Raji (cell line): ENCODE results near the gene NIPAL3.

Experiments
- POLR2A ChIP-seq: IDR thresholded peaks from 2 replicates; pipeline ENCODE4 v1.6.1; 2011; ENCODE audit warnings: low read depth, low read length, control low read depth; ENCODE audit not compliant: insufficient read depth

The NIPAL3 gene

DNA sequence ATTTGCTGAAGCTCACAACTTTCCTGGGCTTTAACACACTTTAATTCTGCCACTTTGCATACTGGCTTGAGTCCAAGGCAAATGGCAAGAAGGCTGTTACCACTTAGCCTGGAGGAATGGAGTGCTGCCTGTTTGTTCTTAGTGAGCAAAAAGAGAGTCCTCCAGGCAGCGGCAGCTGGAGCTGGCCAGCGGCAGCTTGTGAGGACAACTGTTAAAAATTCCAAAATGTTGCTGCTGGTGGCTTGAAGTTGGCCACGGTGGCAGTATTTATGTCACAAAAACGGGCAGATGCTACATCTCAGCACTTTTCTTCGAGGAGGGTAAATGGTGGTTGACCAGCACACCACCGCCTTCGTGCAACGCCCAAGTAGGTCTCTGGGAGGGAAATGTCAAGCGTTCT lies 29.4 kb upstream of the NIPAL3 start:
- TF ChIP-seq POLR2A, result no peak

DNA sequence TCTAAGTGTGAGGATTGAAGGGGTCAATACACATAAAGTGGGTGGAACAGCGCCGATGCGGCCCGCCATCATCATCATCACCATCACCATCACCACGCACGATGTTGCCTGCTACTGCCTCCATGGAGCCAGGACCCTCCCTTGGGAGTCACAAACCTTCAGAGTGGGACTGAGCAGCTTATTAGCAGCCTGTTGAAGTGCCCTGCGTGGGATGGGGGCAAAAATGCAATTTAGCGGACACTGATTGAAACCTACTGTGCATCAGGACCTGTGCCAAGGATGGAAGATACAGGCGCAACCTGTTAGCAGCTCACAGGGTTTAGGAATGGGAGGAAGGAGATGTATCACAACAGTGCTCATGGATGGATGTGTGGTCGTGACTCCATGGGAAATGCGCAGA lies 28.7 kb upstream of the NIPAL3 start:
- TF ChIP-seq POLR2A, result no peak

DNA sequence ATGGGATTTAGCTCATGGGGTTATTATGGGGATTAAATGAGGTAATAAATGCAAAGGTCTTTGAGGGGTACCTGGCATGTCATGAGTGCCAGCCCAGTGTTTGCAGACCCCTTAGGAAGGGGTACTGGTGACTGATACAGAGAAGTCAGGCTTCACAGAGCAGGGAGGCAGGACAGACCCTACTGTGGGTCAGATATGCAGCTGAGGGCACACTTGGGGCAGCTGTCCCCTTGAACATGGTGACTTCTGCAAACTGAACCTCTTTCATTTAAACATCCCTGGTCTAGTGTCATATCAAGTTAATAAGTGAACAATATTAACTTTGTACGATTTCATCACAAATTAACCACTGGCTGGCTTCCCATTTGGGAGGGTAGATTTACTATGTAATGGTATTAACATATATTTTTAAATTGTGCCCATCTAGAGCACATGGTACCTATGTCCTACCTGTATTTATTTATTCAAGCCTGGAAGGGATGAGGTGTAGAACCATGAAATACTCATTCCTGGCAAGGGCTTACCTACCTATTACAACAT lies 27.9 kb upstream of the NIPAL3 start:
- TF ChIP-seq POLR2A, result no peak

DNA sequence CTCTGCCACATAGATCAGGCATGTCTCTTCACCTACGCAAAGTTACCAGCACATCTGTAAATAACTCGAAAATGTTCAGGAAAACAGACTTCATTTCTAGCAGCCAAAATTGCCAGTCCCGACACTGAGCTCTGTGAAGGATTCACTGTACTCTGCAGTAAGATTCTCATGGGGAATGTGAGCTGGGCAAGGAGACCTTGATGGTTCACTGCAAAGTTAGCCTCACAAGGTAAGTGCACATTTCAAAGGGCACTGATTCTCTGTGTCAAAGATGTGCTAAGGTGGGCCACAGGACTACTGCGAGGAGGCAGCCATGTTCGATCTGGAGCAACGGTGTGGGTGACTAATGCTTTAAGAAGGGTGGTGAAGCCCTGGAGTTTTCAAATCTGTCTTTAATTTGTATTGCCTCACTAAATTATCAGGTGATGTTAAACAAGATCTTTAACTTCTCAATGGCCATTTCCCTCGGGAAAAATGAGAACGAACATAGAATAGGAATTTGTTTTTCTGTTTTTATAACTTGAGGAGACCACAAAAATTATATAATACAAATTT lies 27.2 kb upstream of the NIPAL3 start:
- no peak for TF ChIP-seq POLR2A

DNA sequence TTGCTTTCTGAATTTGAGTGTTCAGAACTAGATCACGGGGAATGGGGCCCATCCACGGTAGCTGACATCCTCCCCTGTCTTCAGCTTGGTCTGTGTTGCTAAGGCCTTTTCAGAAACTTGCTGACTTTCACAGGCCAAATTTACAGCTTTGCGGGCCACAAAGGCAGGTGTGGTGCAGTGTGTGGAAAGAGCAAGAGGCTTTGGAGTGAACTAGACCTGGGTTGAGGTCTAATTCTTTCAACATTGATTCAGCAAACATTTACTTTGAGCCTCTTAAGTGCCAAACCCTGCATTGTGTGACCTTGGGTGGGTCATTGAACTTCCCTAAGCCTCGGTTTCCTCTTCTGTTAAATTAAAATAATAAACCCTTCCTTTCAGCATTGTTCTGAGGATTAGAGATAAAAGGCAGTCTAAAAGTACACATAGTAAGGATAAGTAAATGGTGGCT lies 26.3 kb upstream of the NIPAL3 start:
- TF ChIP-seq POLR2A, result no peak

DNA sequence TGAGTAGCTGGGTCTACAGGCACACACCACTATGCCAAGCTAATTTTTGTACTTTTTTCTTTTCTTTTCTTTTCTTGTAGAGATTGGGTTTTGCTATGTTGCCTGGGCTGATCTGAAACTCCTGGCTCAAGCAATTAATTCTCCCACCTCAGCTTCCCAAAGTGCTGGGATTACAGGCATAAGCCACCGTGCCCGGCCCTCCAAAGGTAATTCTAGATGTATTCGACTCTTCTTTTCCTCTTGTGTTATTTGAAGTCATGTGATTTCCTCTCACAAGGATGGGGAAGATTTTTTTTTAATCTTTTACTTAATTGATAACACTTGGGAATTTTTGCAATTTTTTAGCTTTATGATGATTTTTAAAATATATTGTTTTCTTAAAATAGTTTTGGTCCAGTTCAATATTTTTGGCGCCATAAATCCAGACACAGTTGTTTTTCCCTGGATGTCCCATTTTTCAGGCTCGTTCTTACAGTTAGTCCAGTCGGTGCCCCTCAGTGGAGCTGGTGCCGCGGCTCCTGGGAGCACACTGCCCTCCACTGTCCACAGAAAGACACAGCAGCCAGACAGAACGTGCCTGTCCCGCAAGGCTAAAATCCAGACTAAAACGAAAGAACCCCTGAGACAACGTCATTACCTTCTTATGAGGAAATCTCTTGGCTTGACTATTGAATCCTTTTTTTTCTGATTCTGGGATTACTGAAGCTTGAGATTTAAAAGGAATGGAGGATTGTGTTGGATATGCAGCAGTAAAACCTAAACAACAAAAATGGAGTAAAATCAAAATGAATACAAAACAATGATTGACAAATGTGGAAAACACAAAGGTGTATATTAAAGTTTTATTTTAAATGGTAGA lies 24.4 kb upstream of the NIPAL3 start:
- TF ChIP-seq POLR2A, result no peak; the same call in 1 of the 2 replicates

DNA sequence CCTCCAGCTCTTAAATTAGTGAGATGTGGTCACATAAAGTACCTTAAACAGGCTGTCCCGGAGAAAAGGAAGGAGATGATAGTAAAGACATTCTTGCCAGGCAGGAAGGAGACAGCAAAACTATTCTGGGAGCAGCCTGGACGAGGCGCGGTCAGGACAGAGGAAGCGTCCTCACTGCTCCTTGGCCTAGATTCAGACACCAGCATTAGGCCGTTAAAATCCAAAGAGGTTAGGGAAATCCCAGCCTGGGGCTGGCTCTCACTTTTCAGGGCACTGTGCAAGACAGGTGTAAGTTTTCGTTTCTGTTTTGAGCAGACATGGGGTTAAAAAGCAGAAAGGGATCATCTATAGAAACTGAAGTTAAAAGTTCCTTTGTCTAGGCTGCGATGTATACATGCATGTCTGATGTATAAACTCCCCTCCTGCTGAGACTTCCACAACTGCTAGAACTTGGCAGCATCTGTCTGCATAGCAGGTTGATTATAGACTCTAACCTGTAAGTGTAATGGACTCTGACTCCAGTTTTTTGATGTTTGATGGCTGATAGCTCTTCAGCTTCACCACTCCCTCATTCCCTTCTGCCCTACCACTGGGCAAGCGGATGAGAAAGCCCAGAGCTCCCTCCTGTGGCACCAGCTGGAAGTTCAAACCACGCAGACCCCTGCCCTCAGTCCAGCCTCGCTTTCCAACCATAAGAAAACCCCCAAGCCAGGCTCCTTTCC lies 23.6 kb upstream of the NIPAL3 start:
- TF ChIP-seq POLR2A, result peak; percentile 26; the same call in 1 of the 2 replicates

DNA sequence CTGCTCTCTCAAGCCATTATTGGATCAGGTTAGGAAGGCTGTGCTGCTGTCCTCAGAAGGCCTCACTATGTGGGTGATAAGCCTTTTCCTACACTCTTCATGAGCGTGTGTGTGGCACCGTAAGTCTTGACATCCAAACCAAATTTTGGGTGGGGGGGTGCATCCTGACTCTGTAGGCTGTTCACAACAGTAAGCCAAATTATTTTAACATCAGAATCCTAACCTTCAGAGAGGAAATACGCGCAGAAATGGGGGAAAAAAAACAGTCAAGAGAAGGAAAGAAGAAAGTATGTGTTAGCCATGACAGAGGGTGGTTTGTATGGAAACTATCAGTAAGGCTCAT lies 23.0 kb upstream of the NIPAL3 start:
- TF ChIP-seq POLR2A, result no peak

DNA sequence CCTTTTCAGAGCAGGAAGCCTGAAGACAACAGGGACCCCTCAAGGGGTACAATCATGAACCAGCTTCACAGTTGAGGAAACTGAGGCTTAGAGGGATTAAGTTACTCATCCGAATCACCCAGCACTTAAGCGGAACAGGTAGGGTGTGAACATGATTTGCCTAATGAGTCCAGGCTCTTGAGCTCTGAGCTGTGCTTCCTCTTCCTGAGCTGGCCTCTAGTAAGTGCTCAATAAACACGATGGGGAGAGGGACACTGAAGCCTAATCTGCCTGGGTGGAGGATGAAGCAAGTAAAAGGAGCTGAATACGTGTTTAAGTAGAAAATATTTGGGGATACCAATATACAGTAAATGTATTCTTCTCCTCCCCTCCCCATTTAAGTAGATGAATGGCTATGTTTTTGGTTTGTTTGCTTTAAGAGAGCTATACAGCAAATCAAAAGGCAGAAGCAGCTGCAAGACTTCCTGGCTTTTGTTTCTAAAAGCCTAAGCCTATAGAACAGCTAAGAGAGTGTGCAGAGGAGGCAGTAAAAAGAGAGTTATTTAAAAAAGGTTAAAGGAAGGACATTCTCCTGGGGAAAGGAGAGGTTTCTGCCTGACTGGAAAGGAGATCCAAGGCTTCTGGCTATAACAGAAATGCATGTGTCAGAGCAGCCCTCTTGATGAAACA lies 22.5 kb upstream of the NIPAL3 start:
- TF ChIP-seq POLR2A, result peak; percentile 48

DNA sequence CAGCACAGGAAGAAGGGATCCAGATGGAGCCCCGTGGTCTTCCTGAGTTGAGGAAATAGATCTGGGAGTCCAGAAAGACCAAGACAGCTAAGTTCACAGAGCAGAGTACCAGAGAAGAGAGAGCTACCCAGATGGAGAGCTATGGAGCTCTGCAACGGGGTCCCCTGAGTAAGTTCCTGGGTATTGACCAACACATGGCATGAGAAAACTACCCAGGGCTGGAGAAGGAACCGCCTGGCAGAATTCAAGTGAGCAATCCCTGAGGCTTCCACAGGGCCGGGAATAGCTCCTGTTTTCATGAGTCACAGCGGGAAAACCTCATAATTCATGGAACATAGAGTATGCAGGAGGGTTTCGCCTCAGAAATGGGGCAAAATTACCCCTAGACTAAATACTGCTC lies 21.7 kb upstream of the NIPAL3 start:
- TF ChIP-seq POLR2A, result no peak

DNA sequence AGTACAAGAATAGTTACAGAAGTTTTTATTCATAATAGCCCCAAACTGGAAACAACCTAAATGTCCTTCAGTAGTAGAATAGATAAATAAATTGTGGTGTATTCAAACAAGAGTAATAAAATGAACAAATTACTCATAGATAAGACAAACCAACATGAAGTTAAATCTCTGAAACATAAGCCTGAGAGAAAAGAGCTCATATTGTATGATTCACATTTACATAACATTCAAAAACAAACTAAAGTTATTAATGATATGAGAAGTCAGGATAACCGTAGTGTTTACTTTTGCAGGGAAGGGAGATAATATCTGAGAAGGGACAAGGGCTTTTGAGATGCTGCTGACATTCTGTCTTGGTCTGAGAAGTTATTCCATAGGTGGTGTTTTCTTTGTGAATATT lies 15.5 kb upstream of the NIPAL3 start:
- no peak for TF ChIP-seq POLR2A

DNA sequence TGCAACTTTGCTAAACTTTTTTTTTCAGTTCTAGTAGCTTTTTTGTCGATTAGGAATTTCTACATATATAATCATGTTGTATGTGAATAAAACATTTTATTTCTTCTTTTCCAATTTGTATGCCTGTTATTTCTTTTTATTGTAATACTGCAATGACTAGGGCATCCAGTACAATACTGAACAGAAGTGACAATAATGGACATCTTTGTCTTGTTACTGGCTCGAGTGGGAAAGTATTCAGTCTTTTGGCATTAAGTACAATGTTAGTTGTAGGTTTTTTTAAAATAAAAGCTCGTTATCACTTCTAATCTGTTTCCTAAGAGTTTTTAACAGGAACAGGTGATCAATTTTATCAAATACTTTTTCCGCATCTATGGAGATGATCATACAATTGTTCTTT lies 11.8 kb upstream of the NIPAL3 start:
- no peak for TF ChIP-seq POLR2A

DNA sequence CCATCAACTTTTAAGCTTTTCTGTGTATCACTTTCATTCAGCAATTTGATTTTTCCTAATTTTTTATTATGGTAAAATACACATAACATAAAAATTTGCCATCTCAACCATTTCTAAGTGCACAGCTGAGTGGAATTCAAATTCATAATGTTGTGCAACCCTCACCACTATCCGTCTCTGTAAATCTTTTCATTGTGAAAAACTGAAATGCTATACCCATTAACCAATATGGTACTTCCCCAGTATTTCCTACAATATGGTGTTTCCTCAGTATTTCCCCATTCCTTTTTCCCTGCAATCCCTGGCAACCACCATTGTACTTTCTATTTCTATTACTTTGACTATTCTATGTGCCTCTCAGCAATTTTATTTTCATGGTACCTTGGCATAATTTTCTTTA lies 8.8 kb upstream of the NIPAL3 start:
- TF ChIP-seq POLR2A, result no peak

DNA sequence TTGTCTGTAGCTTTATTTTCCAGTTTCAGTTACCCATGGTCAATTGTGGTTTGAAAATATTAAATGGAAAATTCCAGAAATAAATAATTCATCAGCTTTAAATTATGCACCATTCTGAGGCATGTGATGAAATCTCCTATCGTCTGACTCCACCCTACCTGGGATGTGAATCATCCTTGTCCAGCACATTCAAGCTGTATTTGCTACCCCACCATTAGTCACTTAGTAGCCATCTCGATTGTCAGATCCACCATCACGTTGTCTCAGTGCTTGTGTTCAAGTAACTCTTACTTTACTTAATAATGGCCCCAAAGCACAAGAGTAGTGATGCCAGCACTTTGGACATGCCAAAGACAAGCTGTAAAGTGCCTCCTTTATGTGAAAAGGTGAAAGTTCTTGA lies 6.1 kb upstream of the NIPAL3 start:
- TF ChIP-seq POLR2A, result no peak

DNA sequence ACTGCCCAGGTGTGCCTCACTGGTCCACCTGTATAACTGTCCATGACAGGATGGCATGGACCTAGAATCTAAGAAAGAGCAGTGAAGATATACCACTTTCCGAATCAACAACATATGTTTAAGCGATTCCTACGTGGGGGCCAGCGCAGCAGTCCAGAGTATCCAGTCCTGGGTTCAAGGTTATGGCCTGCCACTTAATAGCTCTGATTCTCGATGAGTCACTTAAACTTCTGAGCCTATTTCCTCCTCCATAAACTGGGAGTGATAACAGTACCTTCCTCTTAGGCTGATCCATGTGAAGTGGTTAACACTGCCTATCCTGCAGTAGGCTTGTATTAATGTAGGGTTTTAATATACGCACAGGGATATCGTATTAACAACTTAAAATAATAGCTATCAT lies 4.9 kb upstream of the NIPAL3 start:
- no peak for TF ChIP-seq POLR2A
